ENCODE measurements around the gene ZBTB2.

Gene ZBTB2, protein sequence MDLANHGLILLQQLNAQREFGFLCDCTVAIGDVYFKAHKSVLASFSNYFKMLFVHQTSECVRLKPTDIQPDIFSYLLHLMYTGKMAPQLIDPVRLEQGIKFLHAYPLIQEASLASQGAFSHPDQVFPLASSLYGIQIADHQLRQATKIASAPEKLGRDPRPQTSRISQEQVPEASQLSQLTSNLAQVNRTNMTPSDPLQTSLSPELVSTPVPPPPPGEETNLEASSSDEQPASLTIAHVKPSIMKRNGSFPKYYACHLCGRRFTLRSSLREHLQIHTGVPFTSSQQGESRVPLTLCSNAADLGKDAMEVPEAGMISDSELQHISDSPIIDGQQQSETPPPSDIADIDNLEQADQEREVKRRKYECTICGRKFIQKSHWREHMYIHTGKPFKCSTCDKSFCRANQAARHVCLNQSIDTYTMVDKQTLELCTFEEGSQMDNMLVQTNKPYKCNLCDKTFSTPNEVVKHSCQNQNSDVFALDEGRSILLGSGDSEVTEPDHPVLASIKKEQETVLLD

GRCh38 chr6:151391471-151392413, at the start of gene ZBTB2:
Gene ZBTB2 (minus strand): TSS chr6:151391559. CDS start chr6:151373637, 17,922 bp downstream.
- no peak within 1 kb of the TSS for H3K4me3 ChIP-seq (IDR thresholded peaks at IDR 0.05; ENCODE audit: insufficient read depth, low read depth, low read length)
- H2AFZ ChIP-seq (ENCODE audit: low read depth): peak within 1 kb of the TSS; percentile 29; the same call in 1 of the 2 replicates
- no peak for TF ChIP-seq CTCF (conservative IDR thresholded peaks at IDR 0.05; ENCODE audit: low read depth, low read length)
- peaks cover 77% of the 10 kb centered on the region for H3K79me2 ChIP-seq (ENCODE audit: insufficient read depth, low read depth)
- no peaks in the 10 kb centered on the region for H3K36me3 ChIP-seq (ENCODE audit: insufficient read depth)
- no peaks in the 10 kb centered on the region for H3K27me3 ChIP-seq (ENCODE audit: insufficient read depth, low read depth)
- peak within 1 kb of the TSS; percentile 97 for H3K27ac ChIP-seq
- H3K4me2 ChIP-seq: peak within 1 kb of the TSS; percentile 81
- H3K4me1 ChIP-seq (ENCODE audit: low read depth, poor library complexity, severe bottlenecking): peaks cover 53% of the 10 kb centered on the region
- peak within 1 kb of the TSS; percentile 95 for H3K9ac ChIP-seq
- H4K20me1 ChIP-seq (ENCODE audit: insufficient read depth): 0 out of 2 replicates have a peak, but pooled peaks cover 6% of the 10 kb centered on the region

DNA sequence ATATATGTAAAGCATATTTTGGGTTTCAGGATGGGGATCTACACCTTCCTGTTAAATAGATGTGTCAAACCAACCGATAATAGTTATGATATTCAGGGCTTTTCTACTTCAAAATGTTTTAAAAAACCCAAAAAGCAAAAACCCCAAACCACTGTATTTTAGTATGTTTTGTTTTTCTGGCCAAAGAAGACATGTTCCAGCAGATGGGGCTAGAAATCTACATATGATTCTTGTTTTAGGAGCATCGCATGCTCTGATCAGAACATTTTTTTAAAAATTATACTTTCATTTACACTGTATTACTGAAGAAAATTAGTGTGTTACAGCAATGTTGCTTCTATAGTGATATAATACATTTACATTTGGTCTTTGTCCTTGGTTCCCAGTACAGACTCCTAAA, 49.6 kb upstream of the ZBTB2 start:
- TF ChIP-seq CTCF (conservative IDR thresholded peaks at IDR 0.05; ENCODE audit: low read depth, low read length): peak; percentile 35
- Histone ChIP-seq H3K36me3 (ENCODE audit: insufficient read depth) (no peaks in the 10 kb centered on the region), H3K4me2 (peak overlapping the region; percentile 19; the same call in 1 of the 2 replicates), H4K20me1 (ENCODE audit: insufficient read depth) (no peaks in the 10 kb centered on the region; the same call in 1 of the 2 replicates), H3K9ac (no peak overlapping the region), H2AFZ (ENCODE audit: low read depth) (no peak overlapping the region), H3K27ac (no peak overlapping the region), H3K4me1 (ENCODE audit: low read depth, poor library complexity, severe bottlenecking) (peaks cover 17% of the 10 kb centered on the region), H3K27me3 (ENCODE audit: insufficient read depth, low read depth) (no peaks in the 10 kb centered on the region), H3K4me3 (IDR thresholded peaks at IDR 0.05; ENCODE audit: insufficient read depth, low read depth, low read length) (no peak overlapping the region), H3K79me2 (ENCODE audit: insufficient read depth, low read depth) (peaks cover 6% of the 10 kb centered on the region; the same call in 1 of the 2 replicates)

DNA sequence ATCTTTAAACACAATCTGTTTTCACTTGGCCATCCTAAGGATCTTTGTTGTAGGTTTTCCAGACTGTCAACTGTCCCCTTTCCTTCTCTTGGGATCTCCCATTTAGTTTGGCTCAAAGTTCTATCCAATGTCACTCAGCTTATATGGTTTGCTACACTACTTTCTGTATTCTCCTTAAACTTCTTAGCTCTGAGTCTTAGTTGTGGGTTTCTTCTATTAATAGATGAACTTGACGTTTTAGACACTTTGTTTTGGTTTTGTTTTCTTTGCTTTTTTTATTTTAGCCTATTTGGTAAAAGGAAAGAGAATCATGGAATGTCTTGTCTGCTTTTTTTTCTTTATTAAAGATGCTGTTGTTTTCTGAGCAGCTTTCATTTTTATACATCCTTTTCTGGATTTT, 49.1 kb upstream of the ZBTB2 start:
- no peaks in the 10 kb centered on the region; the same call in 1 of the 2 replicates for H4K20me1 ChIP-seq (ENCODE audit: insufficient read depth)
- H3K4me3 ChIP-seq (IDR thresholded peaks at IDR 0.05; ENCODE audit: insufficient read depth, low read depth, low read length): no peak overlapping the region
- H2AFZ ChIP-seq (ENCODE audit: low read depth): no peak overlapping the region
- TF ChIP-seq CTCF (conservative IDR thresholded peaks at IDR 0.05; ENCODE audit: low read depth, low read length): no peak
- peak overlapping the region; percentile 19; the same call in 1 of the 2 replicates for H3K4me2 ChIP-seq
- no peak overlapping the region for H3K27ac ChIP-seq
- no peak overlapping the region for H3K9ac ChIP-seq
- H3K36me3 ChIP-seq (ENCODE audit: insufficient read depth): no peaks in the 10 kb centered on the region
- no peaks in the 10 kb centered on the region for H3K27me3 ChIP-seq (ENCODE audit: insufficient read depth, low read depth)
- H3K79me2 ChIP-seq (ENCODE audit: insufficient read depth, low read depth): peaks cover 2% of the 10 kb centered on the region; the same call in 1 of the 2 replicates
- peaks cover 17% of the 10 kb centered on the region for H3K4me1 ChIP-seq (ENCODE audit: low read depth, poor library complexity, severe bottlenecking)

GRCh38 chr6:151437401-151437800, 46.0 kb upstream of the ZBTB2 start:
- Histone ChIP-seq H3K4me1 (ENCODE audit: low read depth, poor library complexity, severe bottlenecking) (peaks cover 17% of the 10 kb centered on the region), H3K27ac (no peak overlapping the region), H3K4me2 (no peak overlapping the region), H2AFZ (ENCODE audit: low read depth) (no peak overlapping the region), H3K79me2 (ENCODE audit: insufficient read depth, low read depth) (no peaks in the 10 kb centered on the region; the same call in 1 of the 2 replicates), H3K4me3 (IDR thresholded peaks at IDR 0.05; ENCODE audit: insufficient read depth, low read depth, low read length) (no peak overlapping the region), H3K27me3 (ENCODE audit: insufficient read depth, low read depth) (no peaks in the 10 kb centered on the region), H4K20me1 (ENCODE audit: insufficient read depth) (no peaks in the 10 kb centered on the region), H3K9ac (no peak overlapping the region), H3K36me3 (ENCODE audit: insufficient read depth) (no peaks in the 10 kb centered on the region; the same call in 1 of the 2 replicates)
- no peak for TF ChIP-seq CTCF (conservative IDR thresholded peaks at IDR 0.05; ENCODE audit: low read depth, low read length)

Measured in KMS-11 (cell line).